GM21526 (cell line): Measurements from ENCODE around the gene WDR43.

Source experiments
- ATAC-seq: cut with Tn5 transposase; IDR thresholded peaks from one replicate; pipeline ENCODE4 v1.9.1; 2021; ENCODE audit warnings: moderate library complexity; ENCODE audit not compliant: unreplicated experiment, low FRiP score

WDR43 gene

DNA sequence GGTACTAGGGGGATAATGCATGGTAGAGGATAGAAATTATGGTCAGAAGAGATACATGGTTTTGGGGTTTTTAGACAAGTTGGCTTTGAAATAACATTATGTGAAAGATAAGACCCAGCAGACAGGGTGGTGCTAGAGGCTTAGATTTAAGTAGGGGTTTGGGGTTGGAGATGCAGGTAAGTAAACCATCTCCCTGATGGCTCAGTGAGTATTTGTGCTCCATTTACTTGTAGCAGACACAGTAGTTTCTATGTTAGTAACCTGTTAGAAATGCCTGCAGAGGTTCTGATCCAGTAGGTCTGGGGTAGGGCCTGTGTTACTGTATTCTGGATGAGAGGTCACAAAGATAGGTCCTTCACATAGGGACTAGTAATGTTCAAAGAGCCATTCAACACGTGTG is 13.7 kb downstream of the WDR43 start:
- no peak for ATAC-seq

DNA sequence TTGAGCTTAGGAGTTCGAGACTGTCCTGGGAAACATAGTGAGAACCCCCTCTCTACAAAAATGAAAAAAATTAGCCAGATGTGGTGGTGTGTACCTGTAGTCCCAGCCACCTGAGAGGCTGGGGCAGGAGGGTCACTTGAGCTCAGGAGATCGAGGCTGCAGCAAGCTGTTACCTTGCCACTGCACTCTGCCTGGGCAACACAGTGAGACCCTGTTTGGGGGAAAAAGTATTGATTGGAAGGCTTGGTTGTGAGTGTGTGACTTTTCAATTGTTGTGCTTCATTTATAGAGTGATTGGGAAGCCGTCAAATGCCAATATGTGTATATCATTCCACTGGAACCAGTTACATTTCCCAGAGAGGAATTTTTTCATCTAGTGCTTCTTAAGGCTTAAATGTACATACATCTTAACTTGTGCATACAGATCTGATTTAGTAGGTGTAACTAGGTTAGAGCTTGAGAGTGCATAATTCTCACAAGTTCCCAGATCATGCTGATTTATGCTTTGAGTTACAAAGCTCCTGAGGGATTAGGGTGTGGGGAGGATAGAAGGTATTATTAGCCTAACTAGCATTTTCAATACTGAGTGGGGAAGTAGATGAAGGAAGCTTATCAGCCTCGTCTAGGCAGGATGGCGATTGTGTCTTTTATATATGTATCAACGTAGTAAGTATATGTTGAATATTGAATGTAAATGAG is 15.3 kb downstream of the WDR43 start:
- ATAC-seq = no peak

DNA sequence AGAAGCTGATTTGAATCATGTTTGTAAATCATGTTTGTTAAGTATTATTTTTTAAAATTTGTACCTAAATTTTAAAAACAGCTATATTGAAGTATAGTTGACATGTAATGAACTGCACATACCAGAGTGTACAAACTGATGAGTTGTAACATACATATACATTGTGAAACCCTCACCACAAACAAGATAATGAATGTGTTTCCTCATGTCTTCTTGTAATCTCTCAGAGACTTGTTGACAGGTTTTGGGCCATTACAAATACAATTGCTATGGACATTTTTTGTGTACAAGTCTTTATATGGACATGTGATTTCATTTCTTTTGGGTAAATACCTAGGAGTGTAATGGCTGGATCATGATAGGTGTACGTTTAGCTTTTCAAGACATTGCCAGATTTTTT is 21.5 kb downstream of the WDR43 start:
- no peak for ATAC-seq

DNA sequence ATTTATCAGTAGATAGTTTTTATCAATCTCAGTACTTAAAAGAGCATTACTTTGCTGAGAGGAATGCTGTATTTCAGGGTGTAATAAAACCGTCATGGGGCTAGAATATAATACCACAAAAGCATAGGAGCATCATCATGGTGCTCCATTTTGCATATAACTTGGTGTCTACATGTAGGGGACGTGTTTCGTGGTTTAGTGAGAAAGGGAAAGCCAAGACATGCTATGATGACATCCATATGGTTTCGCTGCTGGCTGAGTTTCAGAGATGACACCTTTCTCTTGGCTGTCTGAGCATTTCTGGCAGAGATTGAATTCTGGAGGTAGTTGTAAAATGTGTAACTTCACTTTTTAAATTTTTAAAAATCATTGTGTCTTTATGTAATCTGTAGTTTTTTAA is 32.4 kb downstream of the WDR43 start:
- ATAC-seq = no peak

DNA sequence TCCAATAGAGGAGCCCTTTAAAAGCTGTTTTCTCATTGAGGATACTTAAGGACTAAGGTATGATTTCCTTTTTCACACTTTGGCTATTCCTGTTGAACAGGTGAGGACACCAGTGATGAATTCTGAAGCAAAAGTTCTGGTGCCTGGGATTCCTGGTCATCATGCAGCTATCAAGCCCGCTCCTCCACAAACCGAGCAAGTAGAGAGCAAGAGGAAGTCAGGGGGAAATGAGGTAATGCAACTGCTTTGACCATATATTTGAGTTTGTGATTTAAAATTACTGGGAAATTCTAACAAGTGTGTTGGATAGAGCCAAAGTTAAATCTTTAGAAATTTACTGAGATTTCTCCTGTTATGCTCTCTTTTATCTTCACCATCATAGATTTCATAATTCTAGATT is 33.0 kb downstream of the WDR43 start:
- no peak for ATAC-seq

DNA sequence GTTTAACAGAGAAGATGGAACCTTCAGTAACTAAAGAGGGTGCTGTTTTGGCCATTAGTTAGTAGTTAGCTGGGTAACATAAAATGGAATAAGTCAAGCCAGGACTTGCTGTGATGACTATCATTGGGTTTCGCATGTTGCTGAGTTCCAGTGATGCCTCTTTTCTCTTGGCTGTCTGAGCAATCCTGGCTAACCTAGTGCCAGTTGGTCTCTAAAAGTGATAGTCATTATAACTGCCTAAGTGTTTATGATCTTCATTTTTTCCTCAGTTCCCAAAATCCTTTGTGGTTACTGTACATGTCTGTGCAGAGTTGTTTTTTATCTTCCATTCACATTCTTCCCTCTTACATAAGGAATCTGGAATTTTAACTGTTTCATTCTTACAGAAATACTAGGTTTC is 33.4 kb downstream of the WDR43 start:
- ATAC-seq = no peak

GRCh38 chr2:28929581-28929980 is 35.1 kb downstream of the WDR43 start:
- ATAC-seq = no peak

GRCh38 chr2:28930205-28930604 is 35.7 kb downstream of the WDR43 start:
- no peak for ATAC-seq

GRCh38 chr2:28934769-28935168 is 40.3 kb downstream of the WDR43 start:
- no peak for ATAC-seq

- no peak for ATAC-seq
Observed at GRCh38 chr2:28941008-28941407, 46.5 kb downstream of the WDR43 start.

DNA sequence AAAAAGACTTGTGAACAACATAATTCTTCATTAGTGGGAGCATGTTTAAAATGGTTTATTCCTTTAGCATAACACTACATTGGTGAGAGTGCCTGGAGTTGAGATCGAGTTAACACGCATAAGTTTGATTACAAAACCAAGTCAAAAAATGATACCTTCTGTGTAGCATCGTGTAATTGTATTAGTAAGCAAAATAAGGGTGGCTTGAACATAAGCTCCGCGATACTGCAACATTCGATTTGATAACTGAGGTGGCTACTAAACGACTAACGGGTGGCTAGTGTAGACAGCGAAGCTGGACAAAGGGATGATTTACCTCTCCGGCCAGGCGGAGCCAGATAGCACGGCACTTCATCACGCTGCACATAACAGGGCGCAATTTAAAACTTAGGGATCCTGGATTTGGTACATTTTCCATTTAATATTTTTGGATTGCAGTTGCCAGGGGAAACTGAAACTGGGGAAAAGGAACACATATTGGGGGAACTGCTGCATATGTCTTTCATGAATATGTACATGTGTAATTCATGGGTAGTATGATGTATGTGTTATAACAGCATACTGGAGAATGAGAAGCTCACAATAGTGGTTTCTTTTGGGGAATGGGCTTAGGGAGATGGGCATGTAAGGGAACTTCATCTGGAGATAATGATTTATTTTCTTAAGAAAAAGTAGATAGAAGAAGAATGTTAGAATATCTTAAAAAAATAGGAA is 50.2 kb downstream of the WDR43 start:
- no peak for ATAC-seq

- no peak for ATAC-seq
Observed at GRCh38 chr2:28948160-28948559, 53.7 kb downstream of the WDR43 start.

- ATAC-seq = no peak
Observed at GRCh38 chr2:28949190-28949589, 54.7 kb downstream of the WDR43 start.

GRCh38 chr2:28949617-28950305 is 55.3 kb downstream of the WDR43 start:
- ATAC-seq = no peak

DNA sequence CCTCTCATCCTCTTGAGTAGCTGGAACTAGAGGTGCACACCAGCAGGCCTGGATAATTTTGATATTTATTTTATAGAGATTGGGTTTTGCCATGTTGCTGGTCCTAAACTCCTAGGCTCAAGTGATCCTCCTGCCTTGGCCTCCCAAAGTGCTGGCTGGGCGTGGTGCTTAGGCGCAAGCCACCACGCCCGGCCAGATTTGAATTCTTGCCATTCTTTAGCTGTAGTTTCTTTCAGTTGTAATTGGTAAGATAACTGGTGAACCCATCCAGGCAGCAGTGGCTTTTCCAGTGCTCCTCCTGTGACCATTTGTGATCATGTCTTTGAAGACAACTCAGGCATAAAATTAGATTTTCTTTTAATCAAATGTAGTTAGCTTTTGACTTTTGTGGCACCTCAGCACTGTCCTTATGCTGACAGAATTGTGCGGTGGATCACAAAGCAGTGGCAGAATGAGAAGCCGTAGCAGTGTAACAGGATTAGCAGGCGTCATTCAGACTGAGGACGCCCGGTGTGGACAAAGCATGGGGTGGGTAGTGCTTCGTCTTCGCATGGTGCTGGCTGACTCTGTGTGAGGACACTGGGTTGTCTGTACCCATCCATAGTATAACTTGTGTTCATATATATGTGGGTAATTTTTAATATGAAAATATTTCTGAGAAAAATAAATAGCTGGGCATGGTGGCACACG is 56.6 kb downstream of the WDR43 start:
- no peak for ATAC-seq

GRCh38 chr2:28951910-28952835 is 57.7 kb downstream of the WDR43 start:
- ATAC-seq = no peak

DNA sequence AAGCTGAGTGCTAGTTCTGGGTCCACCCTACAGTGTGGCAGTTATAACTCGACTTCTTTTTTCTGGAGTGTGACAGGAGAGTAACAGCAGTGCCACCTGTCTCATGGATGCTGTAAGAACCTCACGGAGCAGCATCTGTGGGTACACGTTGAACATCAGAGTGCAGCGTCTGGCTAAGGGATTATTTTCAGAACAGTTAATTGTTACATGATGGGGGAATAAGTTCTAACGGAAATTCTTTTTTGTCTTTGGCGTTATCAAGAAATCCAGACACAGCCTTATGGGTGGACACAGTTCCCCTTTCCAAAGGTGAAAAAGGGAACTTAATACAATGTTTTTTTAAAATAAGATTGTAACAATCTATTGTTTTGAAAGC is 58.4 kb downstream of the WDR43 start:
- no peak for ATAC-seq

GRCh38 chr2:28955467-28955866 is 61.0 kb downstream of the WDR43 start:
- ATAC-seq = no peak

- ATAC-seq = no peak
Observed at GRCh38 chr2:28956415-28956826, 62.0 kb downstream of the WDR43 start.

GRCh38 chr2:28956890-28957289 is 62.4 kb downstream of the WDR43 start:
- no peak for ATAC-seq
